ENCODE data around the gene STK4.
"Not testable (repeated sequence)": the region's sequence is repeated elsewhere in the genome, so short reads cannot be mapped to it uniquely, and the experiment has no call there.

The STK4 gene

GRCh38 chr20:44983093-44983674, 16.9 kb downstream of the STK4 start:
- no peak for DNase-seq (ENCODE audit: low read depth in 3 of 3)

- DNase-seq (ENCODE audit: low read depth in 3 of 3) = no peak
Measured at GRCh38 chr20:44988631-44989171, 22.4 kb downstream of the STK4 start.

GRCh38 chr20:44990425-44990824, 24.1 kb downstream of the STK4 start:
- no peak for DNase-seq (ENCODE audit: low read depth in 3 of 3)

GRCh38 chr20:44990957-44991356, 24.6 kb downstream of the STK4 start:
- no peak for DNase-seq (ENCODE audit: low read depth in 3 of 3)

GRCh38 chr20:44993343-44993742, 27.0 kb downstream of the STK4 start:
- no peak for DNase-seq (ENCODE audit: low read depth in 3 of 3)

GRCh38 chr20:44997171-44997570, 30.9 kb downstream of the STK4 start:
- DNase-seq (ENCODE audit: low read depth in 3 of 3) = no peak

- no peak for DNase-seq (ENCODE audit: low read depth in 3 of 3)
Measured at GRCh38 chr20:44997668-44998067, 31.4 kb downstream of the STK4 start.

- no peak for DNase-seq (ENCODE audit: low read depth in 3 of 3)
Measured at GRCh38 chr20:45008521-45009049, 42.3 kb downstream of the STK4 start.

GRCh38 chr20:45010399-45010828, 44.1 kb downstream of the STK4 start:
- no peak for DNase-seq (ENCODE audit: low read depth in 3 of 3)

- peak in 1 of 3 experiments; percentile 39 for DNase-seq (ENCODE audit: low read depth in 3 of 3)
Measured at GRCh38 chr20:45011108-45011526, 44.8 kb downstream of the STK4 start.

- no peak for DNase-seq (ENCODE audit: low read depth in 3 of 3)
Measured at GRCh38 chr20:45012682-45013302, 46.5 kb downstream of the STK4 start.

GRCh38 chr20:45014131-45014530, 47.8 kb downstream of the STK4 start:
- not testable (repeated sequence) for DNase-seq (ENCODE audit: low read depth in 3 of 3)

- DNase-seq (ENCODE audit: low read depth in 3 of 3) = no peak
Measured at GRCh38 chr20:45014671-45015415, 48.5 kb downstream of the STK4 start.

- DNase-seq (ENCODE audit: low read depth in 3 of 3) = no peak
Measured at GRCh38 chr20:45016089-45016671, 49.9 kb downstream of the STK4 start.

GRCh38 chr20:45017281-45017680, 51.0 kb downstream of the STK4 start:
- DNase-seq (ENCODE audit: low read depth in 3 of 3) = no peak

GRCh38 chr20:45017857-45018256, 51.5 kb downstream of the STK4 start:
- DNase-seq (ENCODE audit: low read depth in 3 of 3) = no peak

GRCh38 chr20:45019027-45019761, 52.9 kb downstream of the STK4 start:
- DNase-seq (ENCODE audit: low read depth in 3 of 3) = no peak

- DNase-seq (ENCODE audit: low read depth in 3 of 3) = no peak
Measured at GRCh38 chr20:45019762-45020123, 53.4 kb downstream of the STK4 start.

- no peak for DNase-seq (ENCODE audit: low read depth in 3 of 3)
Measured at GRCh38 chr20:45020236-45020886, 54.0 kb downstream of the STK4 start.

GRCh38 chr20:45021631-45022030, 55.3 kb downstream of the STK4 start:
- no peak for DNase-seq (ENCODE audit: low read depth in 3 of 3)

- not testable (repeated sequence) for DNase-seq (ENCODE audit: low read depth in 3 of 3)
Measured at GRCh38 chr20:45023140-45023539, 56.8 kb downstream of the STK4 start.

Data from stimulated activated CD4-positive, alpha-beta T cell treated with anti-CD3 and anti-CD28 coated beads, TNF-alpha, amount 100 ng/mL, for 4 hours (primary cell).